Measurements from ENCODE around the gene HAPSTR1.

The HAPSTR1 gene

GRCh38 chr16:9124908-9125584 lies 33.6 kb downstream of the HAPSTR1 start:
- H3K9me3 ChIP-seq = no peaks in the 10 kb centered on the region
- no peak for DNase-seq
- H3K36me3 ChIP-seq = peaks cover 15% of the 10 kb centered on the region
- no peak overlapping the region for H3K4me3 ChIP-seq (ENCODE audit: low read depth, low read length)
- TF ChIP-seq CTCF (IDR thresholded peaks at IDR 0.05; ENCODE audit: low read depth, low read length) = 0 out of 2 replicates have a peak, but pooled peaks have one; percentile 7
- H3K27me3 ChIP-seq = no peaks in the 10 kb centered on the region
- H3K4me1 ChIP-seq = peaks cover 7% of the 10 kb centered on the region; the same call in 1 of the 2 replicates

- H3K9me3 ChIP-seq = no peaks in the 10 kb centered on the region
- DNase-seq = no peak
- H3K36me3 ChIP-seq = peaks cover 14% of the 10 kb centered on the region
- H3K4me1 ChIP-seq = peaks cover 7% of the 10 kb centered on the region; the same call in 1 of the 2 replicates
- no peak overlapping the region for H3K4me3 ChIP-seq (ENCODE audit: low read depth, low read length)
- no peak for TF ChIP-seq CTCF (IDR thresholded peaks at IDR 0.05; ENCODE audit: low read depth, low read length)
- H3K27me3 ChIP-seq = no peaks in the 10 kb centered on the region
Observed at GRCh38 chr16:9125658-9126505, 34.4 kb downstream of the HAPSTR1 start.

- Histone ChIP-seq H3K9me3 (no peaks in the 10 kb centered on the region), H3K4me1 (peaks cover 7% of the 10 kb centered on the region; the same call in 1 of the 2 replicates), H3K36me3 (peaks cover 9% of the 10 kb centered on the region), H3K4me3 (ENCODE audit: low read depth, low read length) (no peak overlapping the region), H3K27me3 (no peaks in the 10 kb centered on the region)
- DNase-seq = no peak
- TF ChIP-seq CTCF (IDR thresholded peaks at IDR 0.05; ENCODE audit: low read depth, low read length) = no peak
Observed at GRCh38 chr16:9126609-9127008, 35.2 kb downstream of the HAPSTR1 start.

- H3K36me3 ChIP-seq = no peaks in the 10 kb centered on the region; the same call in 1 of the 2 replicates
- no peaks in the 10 kb centered on the region for H3K27me3 ChIP-seq
- DNase-seq = peak; percentile 54
- no peak for TF ChIP-seq CTCF (IDR thresholded peaks at IDR 0.05; ENCODE audit: low read depth, low read length)
- H3K4me1 ChIP-seq = peaks cover 7% of the 10 kb centered on the region; the same call in 1 of the 2 replicates
- no peaks in the 10 kb centered on the region for H3K9me3 ChIP-seq
- H3K4me3 ChIP-seq (ENCODE audit: low read depth, low read length) = no peak overlapping the region
Observed at GRCh38 chr16:9128346-9129342, 37.2 kb downstream of the HAPSTR1 start.

GRCh38 chr16:9134306-9134705 lies 42.9 kb downstream of the HAPSTR1 start:
- DNase-seq = no peak
- Histone ChIP-seq H3K9me3 (no peaks in the 10 kb centered on the region), H3K27me3 (no peaks in the 10 kb centered on the region), H3K4me3 (ENCODE audit: low read depth, low read length) (no peak overlapping the region), H3K4me1 (no peaks in the 10 kb centered on the region), H3K36me3 (no peaks in the 10 kb centered on the region)
- no peak for TF ChIP-seq CTCF (IDR thresholded peaks at IDR 0.05; ENCODE audit: low read depth, low read length)
